ENCODE data around the gene MATN1. TPM values are rescaled to one million over a fixed set of nuclear protein-coding genes. Genes with fewer than 3 reads are reported as not detected.

The MATN1 gene
- total RNA-seq, 1 donor from 2014 or later, result 0.85 TPM

- Histone ChIP-seq H3K9me3 (peaks cover 4 to 7% of the 10 kb centered on the region in 2 donors), H3K4me3 (no peak overlapping the region), H3K27me3 (no peaks in the 10 kb centered on the region), H3K27ac (no peak overlapping the region), H3K4me1 (no peaks in the 10 kb centered on the region), H3K36me3 (no peaks in the 10 kb centered on the region)
- no peak for DNase-seq (ENCODE audit: low spot score in 2 of 2)
- no peak for TF ChIP-seq CTCF (IDR thresholded peaks at IDR 0.05)
- intact Hi-C loops (cut with DNase I), result no loop called here
Measured at GRCh38 chr1:30675289-30675688, 48.1 kb downstream of the MATN1 start.

- Histone ChIP-seq H3K36me3 (no peaks in the 10 kb centered on the region), H3K4me3 (no peak overlapping the region), H3K27ac (no peak overlapping the region), H3K9me3 (peaks cover 4 to 7% of the 10 kb centered on the region in 2 donors), H3K4me1 (no peaks in the 10 kb centered on the region), H3K27me3 (no peaks in the 10 kb centered on the region)
- no peak for DNase-seq (ENCODE audit: low spot score in 2 of 2)
- intact Hi-C loops (cut with DNase I), result no loop called here
- no peak for TF ChIP-seq CTCF (IDR thresholded peaks at IDR 0.05)
Measured at GRCh38 chr1:30673395-30673794, 50.0 kb downstream of the MATN1 start.

GRCh38 chr1:30672661-30673060 is 50.7 kb downstream of the MATN1 start:
- Histone ChIP-seq H3K9me3 (peaks cover 4 to 7% of the 10 kb centered on the region in 2 donors), H3K36me3 (no peaks in the 10 kb centered on the region), H3K4me1 (no peaks in the 10 kb centered on the region), H3K27ac (no peak overlapping the region), H3K4me3 (no peak overlapping the region), H3K27me3 (no peaks in the 10 kb centered on the region)
- no peak for TF ChIP-seq CTCF (IDR thresholded peaks at IDR 0.05)
- intact Hi-C loops (cut with DNase I), result no loop called here
- DNase-seq (ENCODE audit: low spot score in 2 of 2), result no peak

GRCh38 chr1:30670240-30671060 is 52.9 kb downstream of the MATN1 start:
- H3K4me3 ChIP-seq, result no peak overlapping the region
- H3K9me3 ChIP-seq, result peaks cover 4 to 7% of the 10 kb centered on the region in 2 donors
- no peaks in the 10 kb centered on the region for H3K36me3 ChIP-seq
- no peaks in the 10 kb centered on the region for H3K4me1 ChIP-seq
- no peaks in the 10 kb centered on the region for H3K27me3 ChIP-seq
- H3K27ac ChIP-seq, result no peak overlapping the region
- intact Hi-C loops (cut with DNase I), result no loop called here
- no peak for DNase-seq (ENCODE audit: low spot score in 2 of 2)
- no peak for TF ChIP-seq CTCF (IDR thresholded peaks at IDR 0.05)

GRCh38 chr1:30668546-30669327 is 54.6 kb downstream of the MATN1 start:
- Histone ChIP-seq H3K9me3 (peaks cover 3 to 6% of the 10 kb centered on the region in 2 donors), H3K4me3 (no peak overlapping the region), H3K27me3 (no peaks in the 10 kb centered on the region), H3K27ac (no peak overlapping the region), H3K4me1 (no peaks in the 10 kb centered on the region), H3K36me3 (no peaks in the 10 kb centered on the region)
- intact Hi-C loops (cut with DNase I), result no loop called here
- TF ChIP-seq CTCF (IDR thresholded peaks at IDR 0.05), result no peak
- DNase-seq (ENCODE audit: low spot score in 2 of 2), result no peak

Measured in ascending aorta (tissue), 2 donors.